HTR-8/SVneo (cell line): ENCODE data around the gene FGF7.
"Not testable (repeated sequence)": the region's sequence is repeated elsewhere in the genome, so short reads cannot be mapped to it uniquely, and the experiment has no call there.

Experiments
- DNase-seq: peaks from one replicate; pipeline ENCODE4 v3.0.0; 2011; ENCODE audit warnings: low spot score, mixed read lengths; ENCODE audit not compliant: insufficient read length
- FAIRE-seq: peaks from 2 replicates; lab custom pipeline; 2011; peaks lifted over from hg19 to GRCh38; lab: Jason Lieb, UNC

Gene FGF7

GRCh38 chr15:49485401-49485800 lies 62.4 kb downstream of the FGF7 start:
- not testable (repeated sequence) for DNase-seq, FAIRE-seq

- FAIRE-seq, result no peak
- DNase-seq, result no peak
Observed at GRCh38 chr15:49490966-49491365, 67.9 kb downstream of the FGF7 start.

GRCh38 chr15:49492151-49492550 lies 69.1 kb downstream of the FGF7 start:
- DNase-seq, result no peak
- no peak for FAIRE-seq

GRCh38 chr15:49492830-49493229 lies 69.8 kb downstream of the FGF7 start:
- FAIRE-seq (no peak), DNase-seq (no peak)

GRCh38 chr15:49494842-49495241 lies 71.8 kb downstream of the FGF7 start:
- FAIRE-seq, result no peak

GRCh38 chr15:49495993-49496753 lies 73.1 kb downstream of the FGF7 start:
- DNase-seq (no peak), FAIRE-seq (no peak)

More at GRCh38 chr15:49494842-49495241, 71.8 kb downstream of the FGF7 start:
- no peak for DNase-seq

- FAIRE-seq, result no peak
- no peak for DNase-seq
Observed at GRCh38 chr15:49501586-49501985, 78.5 kb downstream of the FGF7 start.

GRCh38 chr15:49506341-49506740 lies 83.3 kb downstream of the FGF7 start:
- DNase-seq (no peak), FAIRE-seq (no peak)

- FAIRE-seq (no peak), DNase-seq (no peak)
Observed at GRCh38 chr15:49507261-49507660, 84.2 kb downstream of the FGF7 start.

- DNase-seq, FAIRE-seq: not testable (repeated sequence)
Observed at GRCh38 chr15:49512739-49513138, 89.7 kb downstream of the FGF7 start.

- DNase-seq, result no peak
- no peak for FAIRE-seq
Observed at GRCh38 chr15:49521802-49522201, 98.8 kb downstream of the FGF7 start.

- DNase-seq (no peak), FAIRE-seq (no peak)
Observed at GRCh38 chr15:49528289-49528688, 105.2 kb downstream of the FGF7 start.

- no peak for DNase-seq
- FAIRE-seq, result no peak
Observed at GRCh38 chr15:49530092-49530491, 107.0 kb downstream of the FGF7 start.
